ENCODE results near the gene BOK.

DNA sequence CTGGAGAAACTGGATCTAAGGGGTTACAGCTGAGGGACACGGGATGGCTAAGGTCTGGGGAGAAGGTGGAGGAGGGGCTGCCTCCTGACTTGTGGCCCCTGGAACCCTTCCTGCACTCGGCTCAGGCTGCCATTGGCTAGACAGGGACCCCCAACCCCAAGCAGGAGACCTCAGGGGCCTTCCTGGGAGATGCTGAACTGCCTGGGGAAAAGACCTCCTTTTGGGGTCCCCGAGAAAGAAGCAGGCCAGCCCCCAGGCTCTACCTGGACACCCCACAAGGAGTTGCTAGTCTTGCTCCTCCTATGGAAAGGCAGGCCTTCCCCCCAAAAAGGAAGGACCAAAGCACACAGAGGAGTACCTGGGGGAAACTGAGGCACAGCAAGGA lies 10.1 kb upstream of the BOK start:
- no peak for TF ChIP-seq POLR2A (IDR thresholded peaks at IDR 0.05)
- TF ChIP-seq, protein P1, sequence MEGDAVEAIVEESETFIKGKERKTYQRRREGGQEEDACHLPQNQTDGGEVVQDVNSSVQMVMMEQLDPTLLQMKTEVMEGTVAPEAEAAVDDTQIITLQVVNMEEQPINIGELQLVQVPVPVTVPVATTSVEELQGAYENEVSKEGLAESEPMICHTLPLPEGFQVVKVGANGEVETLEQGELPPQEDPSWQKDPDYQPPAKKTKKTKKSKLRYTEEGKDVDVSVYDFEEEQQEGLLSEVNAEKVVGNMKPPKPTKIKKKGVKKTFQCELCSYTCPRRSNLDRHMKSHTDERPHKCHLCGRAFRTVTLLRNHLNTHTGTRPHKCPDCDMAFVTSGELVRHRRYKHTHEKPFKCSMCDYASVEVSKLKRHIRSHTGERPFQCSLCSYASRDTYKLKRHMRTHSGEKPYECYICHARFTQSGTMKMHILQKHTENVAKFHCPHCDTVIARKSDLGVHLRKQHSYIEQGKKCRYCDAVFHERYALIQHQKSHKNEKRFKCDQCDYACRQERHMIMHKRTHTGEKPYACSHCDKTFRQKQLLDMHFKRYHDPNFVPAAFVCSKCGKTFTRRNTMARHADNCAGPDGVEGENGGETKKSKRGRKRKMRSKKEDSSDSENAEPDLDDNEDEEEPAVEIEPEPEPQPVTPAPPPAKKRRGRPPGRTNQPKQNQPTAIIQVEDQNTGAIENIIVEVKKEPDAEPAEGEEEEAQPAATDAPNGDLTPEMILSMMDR (IDR thresholded peaks at IDR 0.05), result no peak
- TF ChIP-seq EP300 (IDR thresholded peaks at IDR 0.05), result no peak
